ENCODE data around the gene HOXA1.

The HOXA1 gene

DNA sequence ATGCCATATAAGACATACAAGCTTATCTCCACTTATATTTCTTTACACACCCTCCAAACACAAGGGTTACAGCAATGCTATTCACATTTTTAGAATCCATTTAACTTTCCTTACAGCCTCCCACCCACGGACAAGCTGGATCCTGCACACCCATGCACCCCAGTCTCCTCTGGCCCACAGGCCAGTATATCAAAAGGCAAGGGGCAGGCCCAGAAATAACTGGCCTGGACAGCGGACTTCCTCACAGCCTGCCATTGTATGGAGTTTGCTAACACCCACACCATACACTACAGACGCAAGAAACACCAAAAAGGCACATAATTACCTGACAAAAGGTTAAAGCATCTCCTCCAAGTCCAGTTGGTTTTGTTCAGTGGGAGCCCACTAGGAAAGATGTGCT, 22.8 kb upstream of the HOXA1 start:
- no peak for TF ChIP-seq ZNF70 (CRISPR knock-in tag; IDR thresholded peaks at IDR 0.05)
- TF ChIP-seq ZNF565 (CRISPR knock-in tag; conservative IDR thresholded peaks at IDR 0.05; ENCODE audit: low read depth) = no peak
- TF ChIP-seq ZFP3 (CRISPR knock-in tag; IDR thresholded peaks at IDR 0.05) = no peak
- no peak for TF ChIP-seq ARNTL (CRISPR knock-in tag; IDR thresholded peaks at IDR 0.05; ENCODE audit: borderline replicate concordance, low read depth)
- no peak for TF ChIP-seq PPARA (CRISPR knock-in tag; IDR thresholded peaks at IDR 0.05; ENCODE audit: borderline replicate concordance)
- no peak for TF ChIP-seq ZNF8 (CRISPR knock-in tag; IDR thresholded peaks at IDR 0.05)
- no peak for TF ChIP-seq RARB (CRISPR knock-in tag; IDR thresholded peaks at IDR 0.05)
- no peak for ATAC-seq

DNA sequence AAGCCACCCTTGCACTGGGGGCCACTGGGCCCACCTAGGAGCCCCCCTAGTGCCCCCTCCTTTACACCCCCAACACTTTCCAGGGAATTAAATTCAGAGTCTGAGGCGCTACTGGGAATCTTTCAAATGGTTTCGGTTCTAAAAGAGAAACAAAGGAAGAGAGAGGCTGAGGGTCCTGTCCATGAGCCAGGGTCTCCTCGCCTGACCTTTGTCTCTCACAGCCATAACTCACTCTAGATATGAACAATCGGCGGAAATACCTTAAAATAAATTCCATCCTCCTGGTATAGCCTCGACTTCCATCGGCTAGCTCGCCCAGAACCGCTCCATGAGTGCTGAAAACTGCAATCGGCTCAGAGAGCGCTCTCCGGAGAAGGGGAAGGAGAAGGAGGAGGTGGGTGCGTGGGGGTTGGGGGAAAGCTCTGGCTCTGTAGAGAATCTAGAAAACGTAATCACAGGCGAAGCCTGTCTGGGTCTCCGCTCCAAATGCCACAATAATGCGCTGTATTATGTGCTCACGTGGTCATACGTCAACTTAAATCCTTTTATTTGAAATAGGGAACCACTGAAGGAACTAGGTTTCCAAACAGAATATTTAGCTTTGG, 22.2 kb upstream of the HOXA1 start:
- TF ChIP-seq PPARA (CRISPR knock-in tag; IDR thresholded peaks at IDR 0.05; ENCODE audit: borderline replicate concordance) (no peak), RARB (CRISPR knock-in tag; IDR thresholded peaks at IDR 0.05) (no peak), ZNF70 (CRISPR knock-in tag; IDR thresholded peaks at IDR 0.05) (no peak), CSDC2 (CRISPR knock-in tag; IDR thresholded peaks at IDR 0.05) (no peak), ARNTL (CRISPR knock-in tag; IDR thresholded peaks at IDR 0.05; ENCODE audit: borderline replicate concordance, low read depth) (no peak), TCF4 (CRISPR knock-in tag; IDR thresholded peaks at IDR 0.05; ENCODE audit: borderline replicate concordance) (no peak), ZNF565 (CRISPR knock-in tag; conservative IDR thresholded peaks at IDR 0.05; ENCODE audit: low read depth) (no peak), BACH2 (CRISPR knock-in tag; IDR thresholded peaks at IDR 0.05; ENCODE audit: borderline replicate concordance) (no peak), TOX (CRISPR knock-in tag; IDR thresholded peaks at IDR 0.05; ENCODE audit: borderline replicate concordance) (no peak)
- TF ChIP-seq, protein P1, sequence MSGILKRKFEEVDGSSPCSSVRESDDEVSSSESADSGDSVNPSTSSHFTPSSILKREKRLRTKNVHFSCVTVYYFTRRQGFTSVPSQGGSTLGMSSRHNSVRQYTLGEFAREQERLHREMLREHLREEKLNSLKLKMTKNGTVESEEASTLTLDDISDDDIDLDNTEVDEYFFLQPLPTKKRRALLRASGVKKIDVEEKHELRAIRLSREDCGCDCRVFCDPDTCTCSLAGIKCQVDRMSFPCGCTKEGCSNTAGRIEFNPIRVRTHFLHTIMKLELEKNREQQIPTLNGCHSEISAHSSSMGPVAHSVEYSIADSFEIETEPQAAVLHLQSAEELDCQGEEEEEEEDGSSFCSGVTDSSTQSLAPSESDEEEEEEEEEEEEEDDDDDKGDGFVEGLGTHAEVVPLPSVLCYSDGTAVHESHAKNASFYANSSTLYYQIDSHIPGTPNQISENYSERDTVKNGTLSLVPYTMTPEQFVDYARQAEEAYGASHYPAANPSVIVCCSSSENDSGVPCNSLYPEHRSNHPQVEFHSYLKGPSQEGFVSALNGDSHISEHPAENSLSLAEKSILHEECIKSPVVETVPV (CRISPR knock-in tag; IDR thresholded peaks at IDR 0.05) = no peak
- TF ChIP-seq, protein P2, sequence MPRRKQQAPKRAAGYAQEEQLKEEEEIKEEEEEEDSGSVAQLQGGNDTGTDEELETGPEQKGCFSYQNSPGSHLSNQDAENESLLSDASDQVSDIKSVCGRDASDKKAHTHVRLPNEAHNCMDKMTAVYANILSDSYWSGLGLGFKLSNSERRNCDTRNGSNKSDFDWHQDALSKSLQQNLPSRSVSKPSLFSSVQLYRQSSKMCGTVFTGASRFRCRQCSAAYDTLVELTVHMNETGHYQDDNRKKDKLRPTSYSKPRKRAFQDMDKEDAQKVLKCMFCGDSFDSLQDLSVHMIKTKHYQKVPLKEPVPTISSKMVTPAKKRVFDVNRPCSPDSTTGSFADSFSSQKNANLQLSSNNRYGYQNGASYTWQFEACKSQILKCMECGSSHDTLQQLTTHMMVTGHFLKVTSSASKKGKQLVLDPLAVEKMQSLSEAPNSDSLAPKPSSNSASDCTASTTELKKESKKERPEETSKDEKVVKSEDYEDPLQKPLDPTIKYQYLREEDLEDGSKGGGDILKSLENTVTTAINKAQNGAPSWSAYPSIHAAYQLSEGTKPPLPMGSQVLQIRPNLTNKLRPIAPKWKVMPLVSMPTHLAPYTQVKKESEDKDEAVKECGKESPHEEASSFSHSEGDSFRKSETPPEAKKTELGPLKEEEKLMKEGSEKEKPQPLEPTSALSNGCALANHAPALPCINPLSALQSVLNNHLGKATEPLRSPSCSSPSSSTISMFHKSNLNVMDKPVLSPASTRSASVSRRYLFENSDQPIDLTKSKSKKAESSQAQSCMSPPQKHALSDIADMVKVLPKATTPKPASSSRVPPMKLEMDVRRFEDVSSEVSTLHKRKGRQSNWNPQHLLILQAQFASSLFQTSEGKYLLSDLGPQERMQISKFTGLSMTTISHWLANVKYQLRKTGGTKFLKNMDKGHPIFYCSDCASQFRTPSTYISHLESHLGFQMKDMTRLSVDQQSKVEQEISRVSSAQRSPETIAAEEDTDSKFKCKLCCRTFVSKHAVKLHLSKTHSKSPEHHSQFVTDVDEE (CRISPR knock-in tag; IDR thresholded peaks at IDR 0.05) = no peak
- TF ChIP-seq, protein P3, sequence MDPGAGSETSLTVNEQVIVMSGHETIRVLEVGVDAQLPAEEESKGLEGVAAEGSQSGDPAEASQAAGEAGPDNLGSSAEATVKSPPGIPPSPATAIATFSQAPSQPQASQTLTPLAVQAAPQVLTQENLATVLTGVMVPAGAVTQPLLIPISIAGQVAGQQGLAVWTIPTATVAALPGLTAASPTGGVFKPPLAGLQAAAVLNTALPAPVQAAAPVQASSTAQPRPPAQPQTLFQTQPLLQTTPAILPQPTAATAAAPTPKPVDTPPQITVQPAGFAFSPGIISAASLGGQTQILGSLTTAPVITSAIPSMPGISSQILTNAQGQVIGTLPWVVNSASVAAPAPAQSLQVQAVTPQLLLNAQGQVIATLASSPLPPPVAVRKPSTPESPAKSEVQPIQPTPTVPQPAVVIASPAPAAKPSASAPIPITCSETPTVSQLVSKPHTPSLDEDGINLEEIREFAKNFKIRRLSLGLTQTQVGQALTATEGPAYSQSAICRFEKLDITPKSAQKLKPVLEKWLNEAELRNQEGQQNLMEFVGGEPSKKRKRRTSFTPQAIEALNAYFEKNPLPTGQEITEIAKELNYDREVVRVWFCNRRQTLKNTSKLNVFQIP (CRISPR knock-in tag; IDR thresholded peaks at IDR 0.05; ENCODE audit: borderline replicate concordance, low read depth) = no peak
- TF ChIP-seq, protein P4, sequence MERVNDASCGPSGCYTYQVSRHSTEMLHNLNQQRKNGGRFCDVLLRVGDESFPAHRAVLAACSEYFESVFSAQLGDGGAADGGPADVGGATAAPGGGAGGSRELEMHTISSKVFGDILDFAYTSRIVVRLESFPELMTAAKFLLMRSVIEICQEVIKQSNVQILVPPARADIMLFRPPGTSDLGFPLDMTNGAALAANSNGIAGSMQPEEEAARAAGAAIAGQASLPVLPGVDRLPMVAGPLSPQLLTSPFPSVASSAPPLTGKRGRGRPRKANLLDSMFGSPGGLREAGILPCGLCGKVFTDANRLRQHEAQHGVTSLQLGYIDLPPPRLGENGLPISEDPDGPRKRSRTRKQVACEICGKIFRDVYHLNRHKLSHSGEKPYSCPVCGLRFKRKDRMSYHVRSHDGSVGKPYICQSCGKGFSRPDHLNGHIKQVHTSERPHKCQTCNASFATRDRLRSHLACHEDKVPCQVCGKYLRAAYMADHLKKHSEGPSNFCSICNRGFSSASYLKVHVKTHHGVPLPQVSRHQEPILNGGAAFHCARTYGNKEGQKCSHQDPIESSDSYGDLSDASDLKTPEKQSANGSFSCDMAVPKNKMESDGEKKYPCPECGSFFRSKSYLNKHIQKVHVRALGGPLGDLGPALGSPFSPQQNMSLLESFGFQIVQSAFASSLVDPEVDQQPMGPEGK (CRISPR knock-in tag; IDR thresholded peaks at IDR 0.05; ENCODE audit: borderline replicate concordance) = no peak
- no peak for ATAC-seq

DNA sequence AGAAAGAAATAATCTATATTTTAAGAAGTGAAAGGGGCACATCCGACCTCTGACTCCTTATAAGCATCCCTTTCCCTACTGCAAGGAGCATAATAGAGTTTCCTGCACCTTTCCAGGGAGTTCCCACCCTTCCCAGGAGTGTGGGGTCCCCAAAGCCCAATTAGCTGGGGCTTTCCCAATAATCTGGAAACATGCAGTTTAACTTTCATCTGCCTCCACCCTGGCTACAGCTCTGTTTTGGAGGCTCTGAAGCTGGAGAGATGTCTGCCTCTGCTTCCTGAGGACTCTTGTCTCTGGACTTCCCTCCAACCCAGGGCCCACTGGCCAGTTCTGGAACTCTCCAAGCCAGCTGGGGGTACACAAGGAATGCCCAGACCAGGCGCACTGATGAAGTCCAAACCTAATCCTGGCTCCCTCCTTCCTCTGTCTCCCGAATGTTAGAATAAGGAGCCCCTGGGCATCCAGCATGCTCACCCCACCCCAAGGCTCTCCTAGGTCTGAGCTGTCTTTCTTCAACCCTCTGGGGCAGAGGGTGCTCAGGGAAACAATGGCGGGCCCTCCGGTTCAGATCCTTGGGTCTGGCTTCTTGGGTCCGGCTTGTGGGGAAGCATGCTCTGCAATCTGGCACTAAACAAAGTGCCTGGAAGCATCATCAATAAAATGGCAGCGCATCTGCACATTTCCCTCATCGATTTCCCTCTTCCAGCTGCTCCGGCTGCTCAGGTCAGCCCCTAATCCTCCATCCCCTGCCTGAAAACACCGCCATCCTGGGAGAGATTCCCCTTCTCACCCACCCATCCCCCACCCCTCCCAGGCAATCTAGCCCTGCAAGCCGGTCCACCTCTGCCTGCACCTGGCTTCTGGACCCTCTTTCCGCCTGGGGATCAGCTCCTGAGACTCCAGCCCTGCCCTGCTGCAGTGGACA, 21.4 kb upstream of the HOXA1 start:
- no peak for TF ChIP-seq RARB (CRISPR knock-in tag; IDR thresholded peaks at IDR 0.05)
- no peak for TF ChIP-seq GLIS3 (CRISPR knock-in tag; IDR thresholded peaks at IDR 0.05)
- TF ChIP-seq ZNF565 (CRISPR knock-in tag; conservative IDR thresholded peaks at IDR 0.05; ENCODE audit: low read depth) = no peak
- TF ChIP-seq, protein P2 (CRISPR knock-in tag; IDR thresholded peaks at IDR 0.05) = no peak
- TF ChIP-seq CSDC2 (CRISPR knock-in tag; IDR thresholded peaks at IDR 0.05) = no peak
- no peak for TF ChIP-seq ZFP30 (CRISPR knock-in tag; IDR thresholded peaks at IDR 0.05)
- TF ChIP-seq, protein P1 (CRISPR knock-in tag; IDR thresholded peaks at IDR 0.05) = no peak
- no peak for TF ChIP-seq TCF4 (CRISPR knock-in tag; IDR thresholded peaks at IDR 0.05; ENCODE audit: borderline replicate concordance)
- TF ChIP-seq ZC3H10 (CRISPR knock-in tag; IDR thresholded peaks at IDR 0.05) = no peak
- TF ChIP-seq SNAI2 (CRISPR knock-in tag; IDR thresholded peaks at IDR 0.05) = no peak
- no peak for TF ChIP-seq ISL1 (CRISPR knock-in tag; IDR thresholded peaks at IDR 0.05)
- no peak for TF ChIP-seq ZFP3 (CRISPR knock-in tag; IDR thresholded peaks at IDR 0.05)
- no peak for TF ChIP-seq OSR1 (CRISPR knock-in tag; IDR thresholded peaks at IDR 0.05)
- ATAC-seq = no peak
